ENCODE data around the gene TTLL11. TPM values are rescaled to one million over a fixed set of nuclear protein-coding genes. Genes with fewer than 3 reads are reported as not detected.

TTLL11 gene
- polyA plus RNA-seq, 1 donor (not counting 4 experiments of a cell fraction or from before 2014, with no cell fraction given): 8.0 TPM

GRCh38 chr9:121947775-121948174 is 145.3 kb downstream of the TTLL11 start:
- DNase-seq (ENCODE audit: low read depth, low spot score): no peak
- Histone ChIP-seq H3K9me1 (ENCODE audit: control insufficient read depth, extremely low read depth, insufficient read depth, low read length) (peaks cover 16% of the 10 kb centered on the region), H3K36me3 (ENCODE audit: control insufficient read depth in 2 of 2, extremely low read depth in 1 of 2, insufficient read depth in 2 of 2, low read length in 2 of 2) (peaks cover 5 to 27% of the 10 kb centered on the region in 2 experiments), H4K20me1 (ENCODE audit: control insufficient read depth, extremely low read depth, insufficient read depth, low read length) (peaks cover 3% of the 10 kb centered on the region), H3K4me3 (ENCODE audit: control insufficient read depth in 2 of 3, extremely low read depth in 1 of 3, insufficient read depth in 2 of 3, low read depth in 1 of 3, low read length in 3 of 3) (no peak overlapping the region), H3K27ac (ENCODE audit: control insufficient read depth, insufficient read depth, low read length) (no peak overlapping the region), H3K9ac (ENCODE audit: control insufficient read depth, extremely low read depth, insufficient read depth, low read length) (no peak overlapping the region), H2AFZ (ENCODE audit: control insufficient read depth, low read length) (no peak overlapping the region), H3K79me2 (ENCODE audit: control insufficient read depth, insufficient read depth, low read length) (peaks cover 42% of the 10 kb centered on the region), H3K4me1 (ENCODE audit: control insufficient read depth, extremely low read depth, insufficient read depth, low read length) (peaks cover 71% of the 10 kb centered on the region), H3K27me3 (ENCODE audit: control insufficient read depth, extremely low read depth, insufficient read depth, low read length) (no peaks in the 10 kb centered on the region), H3K9me3 (ENCODE audit: control insufficient read depth, low read depth, low read length) (no peaks in the 10 kb centered on the region), H3K4me2 (ENCODE audit: control insufficient read depth, extremely low read depth, insufficient read depth, low read depth, low read length) (no peak overlapping the region)
- no peak for TF ChIP-seq CTCF (optimal IDR thresholded peaks at IDR 0.05 in 1 of 3, IDR thresholded peaks at IDR 0.05 in 1 of 3, conservative IDR thresholded peaks at IDR 0.05 in 1 of 3; ENCODE audit: extremely low read depth in 1 of 3, insufficient read depth in 2 of 3, low read length in 3 of 3)
- dilution Hi-C loops (cut with MboI; ENCODE audit: extremely low pct_ligation_motif_present, low sequenced_read_pairs): no loop called here
- no peak for FAIRE-seq

GRCh38 chr9:121946465-121946864 is 146.6 kb downstream of the TTLL11 start:
- DNase-seq (ENCODE audit: low read depth, low spot score) (no peak), FAIRE-seq (no peak)
- TF ChIP-seq CTCF (optimal IDR thresholded peaks at IDR 0.05 in 1 of 3, IDR thresholded peaks at IDR 0.05 in 1 of 3, conservative IDR thresholded peaks at IDR 0.05 in 1 of 3; ENCODE audit: extremely low read depth in 1 of 3, insufficient read depth in 2 of 3, low read length in 3 of 3) (no peak), EZH2 (IDR thresholded peaks at IDR 0.05; ENCODE audit: low read length) (no peak)
- H3K9me3 ChIP-seq (ENCODE audit: control insufficient read depth, low read depth, low read length): no peaks in the 10 kb centered on the region
- H2AFZ ChIP-seq (ENCODE audit: control insufficient read depth, low read length): no peak overlapping the region
- no peak overlapping the region for H3K9ac ChIP-seq (ENCODE audit: control insufficient read depth, extremely low read depth, insufficient read depth, low read length)
- H3K4me3 ChIP-seq (ENCODE audit: control insufficient read depth in 2 of 3, extremely low read depth in 1 of 3, insufficient read depth in 2 of 3, low read depth in 1 of 3, low read length in 3 of 3): no peak overlapping the region
- dilution Hi-C loops (cut with MboI; ENCODE audit: extremely low pct_ligation_motif_present, low sequenced_read_pairs): no loop called here
- no peaks in the 10 kb centered on the region for H3K27me3 ChIP-seq (ENCODE audit: control insufficient read depth, extremely low read depth, insufficient read depth, low read length)
- H3K9me1 ChIP-seq (ENCODE audit: control insufficient read depth, extremely low read depth, insufficient read depth, low read length): peaks cover 16% of the 10 kb centered on the region
- peaks cover 4% of the 10 kb centered on the region for H4K20me1 ChIP-seq (ENCODE audit: control insufficient read depth, extremely low read depth, insufficient read depth, low read length)
- H3K4me1 ChIP-seq (ENCODE audit: control insufficient read depth, extremely low read depth, insufficient read depth, low read length): peaks cover 72% of the 10 kb centered on the region
- peaks cover 45% of the 10 kb centered on the region for H3K79me2 ChIP-seq (ENCODE audit: control insufficient read depth, insufficient read depth, low read length)
- H3K27ac ChIP-seq (ENCODE audit: control insufficient read depth, insufficient read depth, low read length): no peak overlapping the region
- peaks cover 5 to 27% of the 10 kb centered on the region in 2 experiments for H3K36me3 ChIP-seq (ENCODE audit: control insufficient read depth in 2 of 2, extremely low read depth in 1 of 2, insufficient read depth in 2 of 2, low read length in 2 of 2)
- H3K4me2 ChIP-seq (ENCODE audit: control insufficient read depth, extremely low read depth, insufficient read depth, low read depth, low read length): peak overlapping the region; percentile 57

All from keratinocyte (primary cell).